GM21786 (cell line): ENCODE data around the gene FAM216B.
"Not testable (repeated sequence)": the region's sequence is repeated elsewhere in the genome, so short reads cannot be mapped to it uniquely, and the experiment has no call there.

ENCODE experiments used
- ATAC-seq: cut with Tn5 transposase; IDR thresholded peaks from one replicate; pipeline ENCODE4 v1.9.1; 2021; ENCODE audit not compliant: unreplicated experiment

The FAM216B gene

DNA sequence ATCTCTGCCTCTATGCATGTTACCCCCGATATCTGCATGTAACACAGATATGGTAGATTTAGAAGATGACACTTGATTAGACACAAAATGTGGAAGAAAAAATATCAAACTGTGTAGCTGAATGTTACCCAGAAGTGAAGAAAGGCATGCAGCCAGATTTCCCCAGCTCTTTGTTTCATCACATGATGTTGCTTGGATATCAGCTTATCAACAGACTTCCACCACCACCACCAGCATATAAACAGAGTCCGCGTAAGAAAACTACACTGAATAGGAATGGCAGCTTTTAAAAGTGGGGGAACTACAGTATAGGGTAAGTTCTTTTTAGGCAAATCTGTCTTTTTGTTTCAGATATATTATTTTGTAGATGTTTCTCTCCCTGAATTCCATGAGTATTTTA lies at the start of gene FAM216B:
Gene FAM216B (plus strand): TSS at position 233 of the 400 bp plus-strand sequence. CDS start 2,484 bp downstream, outside the sequence.
- no peak for ATAC-seq

DNA sequence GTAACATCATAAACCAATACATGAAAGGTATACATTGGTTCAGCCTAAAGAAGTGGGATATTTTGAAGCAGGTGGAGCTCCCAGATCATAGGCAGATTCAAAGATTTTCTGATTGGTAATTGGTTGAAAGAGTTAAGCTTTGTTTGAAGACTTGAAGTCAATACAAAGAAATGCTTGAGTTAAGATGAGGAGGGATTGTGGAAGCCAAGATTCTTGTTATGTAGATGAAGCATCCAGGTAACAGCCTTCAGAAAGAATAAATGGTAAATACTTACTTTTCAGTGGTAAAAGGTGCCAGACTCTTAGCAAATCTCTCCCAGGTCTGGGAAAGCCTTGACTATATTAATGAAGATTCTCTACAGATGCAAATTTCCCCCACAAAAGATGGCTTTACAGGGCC lies 49.3 kb upstream of the FAM216B start:
- no peak for ATAC-seq

GRCh38 chr13:42733046-42733445 lies 48.3 kb upstream of the FAM216B start:
- no peak for ATAC-seq

- ATAC-seq: no peak
Measured at GRCh38 chr13:42735010-42735409, 46.4 kb upstream of the FAM216B start.

- no peak for ATAC-seq
Measured at GRCh38 chr13:42740753-42741152, 40.6 kb upstream of the FAM216B start.

GRCh38 chr13:42741914-42742313 lies 39.5 kb upstream of the FAM216B start:
- ATAC-seq: no peak

GRCh38 chr13:42745655-42746054 lies 35.7 kb upstream of the FAM216B start:
- ATAC-seq: no peak

GRCh38 chr13:42746866-42747265 lies 34.5 kb upstream of the FAM216B start:
- no peak for ATAC-seq

GRCh38 chr13:42747399-42747873 lies 33.9 kb upstream of the FAM216B start:
- no peak for ATAC-seq

DNA sequence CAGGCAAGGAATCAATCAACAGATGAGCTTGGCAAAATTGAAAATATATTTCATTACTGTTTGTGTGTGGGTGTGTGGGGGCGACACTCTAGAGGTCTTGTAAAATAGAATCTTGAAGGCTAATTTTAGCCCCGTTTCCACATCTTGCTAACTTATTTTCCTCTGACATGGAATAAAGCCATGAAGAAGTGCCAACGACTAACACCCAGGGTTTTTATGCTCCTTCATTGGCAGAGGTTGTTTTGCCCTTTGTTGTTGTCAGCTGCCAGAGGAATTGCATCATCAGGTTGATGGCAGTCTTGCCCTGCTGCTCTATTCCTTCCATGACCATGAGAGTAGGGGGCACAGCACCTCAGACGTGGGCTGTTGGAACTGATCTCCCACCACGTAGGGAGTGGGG lies 30.6 kb upstream of the FAM216B start:
- ATAC-seq: no peak

GRCh38 chr13:42751693-42752092 lies 29.7 kb upstream of the FAM216B start:
- peak; percentile 81 for ATAC-seq

GRCh38 chr13:42752731-42753130 lies 28.7 kb upstream of the FAM216B start:
- ATAC-seq: no peak

GRCh38 chr13:42753697-42754096 lies 27.7 kb upstream of the FAM216B start:
- no peak for ATAC-seq

- ATAC-seq: no peak
Measured at GRCh38 chr13:42754801-42755510, 26.4 kb upstream of the FAM216B start.

DNA sequence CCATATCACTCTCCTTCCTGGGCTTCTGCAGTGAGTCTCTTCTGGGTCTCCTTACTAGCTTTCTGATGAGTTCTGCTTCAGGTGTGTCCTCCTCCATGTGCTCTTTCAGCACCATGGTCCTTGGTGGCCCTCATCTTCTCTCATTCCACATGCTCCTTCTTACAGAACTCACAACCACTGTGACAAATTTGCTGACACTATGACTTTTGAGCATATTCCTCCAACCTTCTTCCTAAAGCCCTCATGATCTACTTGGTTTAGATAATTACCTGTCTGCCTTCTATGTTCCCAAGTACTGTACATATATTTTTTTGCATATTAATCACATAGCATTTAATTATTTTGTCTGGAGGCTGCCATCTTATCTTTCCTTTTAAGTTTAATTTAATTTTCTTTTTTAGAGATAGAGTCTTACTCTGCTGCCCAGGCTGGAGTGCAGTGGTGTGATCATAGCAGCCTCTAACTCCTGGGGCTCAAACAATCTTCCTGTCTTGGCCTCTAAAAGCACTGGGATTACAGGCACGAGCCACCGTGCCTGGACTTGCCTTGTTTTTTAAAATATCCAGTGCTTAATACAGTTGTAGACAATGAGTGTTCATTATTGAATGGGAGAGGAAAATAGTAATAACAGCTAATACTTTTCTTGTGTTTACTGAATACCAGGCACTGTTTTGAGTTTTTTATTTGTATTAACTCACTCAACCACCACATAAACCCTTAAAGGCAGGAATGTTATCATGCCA lies 23.5 kb upstream of the FAM216B start:
- no peak for ATAC-seq

DNA sequence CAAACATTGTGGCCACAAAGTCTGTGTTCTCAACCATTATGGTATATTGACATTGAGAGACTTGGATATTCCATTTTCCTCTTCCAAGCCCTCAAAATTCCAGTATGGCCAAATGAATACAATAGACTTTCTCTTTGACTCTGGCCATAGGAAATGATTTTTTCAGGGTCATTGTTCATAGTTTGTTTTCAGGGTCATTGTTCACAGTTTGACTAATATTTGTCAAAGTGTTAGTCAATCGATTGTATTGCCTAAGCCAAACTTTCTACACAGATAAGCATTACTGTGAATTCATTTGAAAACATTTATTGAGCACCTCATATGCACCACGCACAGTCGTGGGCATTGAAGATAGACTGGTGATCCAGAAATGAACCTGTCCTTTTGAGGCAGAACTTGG lies 22.9 kb upstream of the FAM216B start:
- ATAC-seq: no peak

GRCh38 chr13:42760951-42761350 lies 20.4 kb upstream of the FAM216B start:
- no peak for ATAC-seq

- no peak for ATAC-seq
Measured at GRCh38 chr13:42762251-42762650, 19.1 kb upstream of the FAM216B start.

DNA sequence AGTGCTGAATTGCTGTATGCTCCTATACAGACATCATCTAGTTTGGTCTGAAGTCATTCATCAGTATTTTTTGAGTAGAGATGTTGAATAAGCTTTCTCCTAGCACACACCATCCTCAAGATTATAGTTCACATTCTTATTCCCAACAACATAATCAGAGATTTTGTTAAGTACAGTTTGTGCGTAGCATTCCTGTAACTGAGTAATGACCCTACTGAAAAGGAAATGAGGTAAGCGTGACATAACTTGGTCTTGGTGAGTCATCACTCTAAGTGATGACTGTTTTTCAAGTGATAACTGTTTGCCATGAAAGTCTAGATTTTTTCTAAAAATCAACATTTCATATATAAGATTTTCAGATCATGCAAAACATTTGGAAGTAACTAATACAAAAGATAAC lies 18.5 kb upstream of the FAM216B start:
- no peak for ATAC-seq

- no peak for ATAC-seq
Measured at GRCh38 chr13:42766016-42766415, 15.4 kb upstream of the FAM216B start.

DNA sequence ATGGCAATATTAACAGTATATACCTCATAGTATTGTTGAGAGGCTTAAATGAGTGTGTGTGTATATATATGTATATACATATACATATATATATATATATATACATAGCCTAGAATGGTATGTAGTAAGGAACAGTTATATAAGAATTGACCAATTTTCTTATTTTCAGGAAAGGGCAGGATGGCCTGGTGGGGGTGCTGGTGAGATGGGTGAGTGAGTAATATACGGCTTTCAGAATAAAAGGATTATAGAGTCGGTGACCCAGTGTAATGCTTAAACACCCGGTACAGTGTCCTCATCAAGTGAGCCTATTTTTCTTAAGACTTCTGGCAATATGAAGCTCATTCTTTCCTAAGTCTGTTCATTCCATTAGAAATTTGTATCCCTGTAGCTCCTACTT lies 11.7 kb upstream of the FAM216B start:
- no peak for ATAC-seq

GRCh38 chr13:42776558-42776957 lies 4.8 kb upstream of the FAM216B start:
- not testable (repeated sequence) for ATAC-seq
